ENCODE data around the gene PPP2CA. TPM values are rescaled to one million over a fixed set of nuclear protein-coding genes. Genes with fewer than 3 reads are reported as not detected.
"Not testable (repeated sequence)": the region's sequence is repeated elsewhere in the genome, so short reads cannot be mapped to it uniquely, and the experiment has no call there.

The PPP2CA gene
- total RNA-seq, 5 donors from 2014 or later (not counting 1 experiment from before 2014, with no cell fraction given), result 87.1 to 168 (median 104) TPM

GRCh38 chr5:134253368-134254153 lies 27.7 kb upstream of the PPP2CA start:
- H3K9me3 ChIP-seq; H3K27me3 Mint-ChIP-seq; H3K9me3 Mint-ChIP-seq; DNase-seq; H3K4me1 ChIP-seq (ENCODE audit: control insufficient read depth in 1 of 2, extremely low read depth in 1 of 2, insufficient read depth in 2 of 2, low read length in 2 of 2); H3K4me3 Mint-ChIP-seq; H3K4me1 Mint-ChIP-seq; ATAC-seq (replicated peaks in 1 of 4); H3K27ac Mint-ChIP-seq; H3K27ac ChIP-seq (ENCODE audit: low read length); H3K36me3 Mint-ChIP-seq; H3K4me3 ChIP-seq (ENCODE audit: control insufficient read depth in 1 of 2, extremely low read depth in 1 of 2, low read length in 1 of 2); H3K36me3 ChIP-seq (ENCODE audit: control insufficient read depth in 2 of 2, extremely low read depth in 1 of 2, insufficient read depth in 1 of 2, low read length in 1 of 2): not testable (repeated sequence)
- H3K27me3 ChIP-seq (replicated peaks in 1 of 2; ENCODE audit: control insufficient read depth in 2 of 2, extremely low read depth in 1 of 2, insufficient read depth in 2 of 2, low read length in 1 of 2), result peaks cover 0 to 16% of the 10 kb centered on the region in 2 experiments
- ChIA-PET CTCF (interaction anchor here (0.6 kb wide), 2 partner anchors 15 to 22 kb away, joined by 3 to 6 read pairs; no protein-coding TSS in a partner anchor), POLR2A (interaction anchor here in 1 of 2 donors (0.6 kb wide), 1 partner anchor 334 kb away, joined by 4 read pairs; no protein-coding TSS in a partner anchor)
- 88% methylated on average over 6 of the region's 8 CpGs for WGBS (ENCODE audit: insufficient coverage)

GRCh38 chr5:134252671-134253070 lies 26.8 kb upstream of the PPP2CA start:
- no peaks in the 10 kb centered on the region for H3K4me1 Mint-ChIP-seq
- no peaks in the 10 kb centered on the region for H3K9me3 ChIP-seq
- WGBS (ENCODE audit: insufficient coverage), result 47% methylated on average over 2 of the region's 5 CpGs
- H3K27me3 ChIP-seq (replicated peaks in 1 of 2; ENCODE audit: control insufficient read depth in 2 of 2, extremely low read depth in 1 of 2, insufficient read depth in 2 of 2, low read length in 1 of 2), result peaks cover 0 to 16% of the 10 kb centered on the region in 2 experiments
- ChIA-PET POLR2A (no interaction called here), CTCF (interaction anchor here in 1 of 2 donors (0.5 kb wide), 1 partner anchor 1231 kb away, joined by 6 read pairs; no protein-coding TSS in a partner anchor)
- H3K36me3 ChIP-seq (ENCODE audit: control insufficient read depth in 2 of 2, extremely low read depth in 1 of 2, insufficient read depth in 1 of 2, low read length in 1 of 2), result no peaks in the 10 kb centered on the region
- no peak for DNase-seq
- H3K4me3 ChIP-seq (ENCODE audit: control insufficient read depth in 1 of 2, extremely low read depth in 1 of 2, low read length in 1 of 2), result no peak overlapping the region
- H3K27me3 Mint-ChIP-seq, result peaks cover 5% of the 10 kb centered on the region in 2 donors
- no peak overlapping the region for H3K27ac ChIP-seq (ENCODE audit: low read length)
- H3K9me3 Mint-ChIP-seq, result no peaks in the 10 kb centered on the region
- H3K4me1 ChIP-seq (ENCODE audit: control insufficient read depth in 1 of 2, extremely low read depth in 1 of 2, insufficient read depth in 2 of 2, low read length in 2 of 2), result no peaks in the 10 kb centered on the region
- no peak overlapping the region for H3K4me3 Mint-ChIP-seq
- no peak for ATAC-seq (replicated peaks in 1 of 4)
- no peak overlapping the region for H3K27ac Mint-ChIP-seq
- H3K36me3 Mint-ChIP-seq, result no peaks in the 10 kb centered on the region

- Histone ChIP-seq H3K9me3 (no peaks in the 10 kb centered on the region), H3K27me3 (replicated peaks in 1 of 2; ENCODE audit: control insufficient read depth in 2 of 2, extremely low read depth in 1 of 2, insufficient read depth in 2 of 2, low read length in 1 of 2) (peaks cover 0 to 10% of the 10 kb centered on the region in 2 experiments), H3K27ac (ENCODE audit: low read length) (no peak overlapping the region), H3K4me1 (ENCODE audit: control insufficient read depth in 1 of 2, extremely low read depth in 1 of 2, insufficient read depth in 2 of 2, low read length in 2 of 2) (no peaks in the 10 kb centered on the region), H3K36me3 (ENCODE audit: control insufficient read depth in 2 of 2, extremely low read depth in 1 of 2, insufficient read depth in 1 of 2, low read length in 1 of 2) (no peaks in the 10 kb centered on the region), H3K4me3 (ENCODE audit: control insufficient read depth in 1 of 2, extremely low read depth in 1 of 2, low read length in 1 of 2) (no peak overlapping the region)
- ATAC-seq (replicated peaks in 1 of 4) (no peak), DNase-seq (no peak)
- H3K27me3 Mint-ChIP-seq, result peaks cover 5% of the 10 kb centered on the region in 2 donors
- WGBS (ENCODE audit: insufficient coverage), result no CpG with 5 or more reads among the region's 3 CpGs
- H3K9me3 Mint-ChIP-seq, result no peaks in the 10 kb centered on the region
- H3K27ac Mint-ChIP-seq, result no peak overlapping the region
- H3K4me3 Mint-ChIP-seq, result no peak overlapping the region
- CTCF ChIA-PET, result no interaction called here
- POLR2A ChIA-PET, result interaction anchor here in 1 of 2 donors (0.7 kb wide), 1 partner anchor 90 kb away, joined by 5 read pairs; no protein-coding TSS in a partner anchor
- no peaks in the 10 kb centered on the region for H3K36me3 Mint-ChIP-seq
- no peaks in the 10 kb centered on the region for H3K4me1 Mint-ChIP-seq
These were observed 25.1 kb upstream of the PPP2CA start for GRCh38 chr5:134250949-134251348.

- CTCF ChIA-PET, result no interaction called here
These were observed 23.9 kb upstream of the PPP2CA start for GRCh38 chr5:134249469-134250379.

GRCh38 chr5:134248256-134248655 lies 22.4 kb upstream of the PPP2CA start:
- Mint-ChIP-seq H3K27ac (no peak overlapping the region), H3K36me3 (no peaks in the 10 kb centered on the region), H3K27me3 (peaks cover 0 to 1% of the 10 kb centered on the region in 2 donors), H3K4me3 (no peak overlapping the region), H3K4me1 (no peaks in the 10 kb centered on the region), H3K9me3 (no peaks in the 10 kb centered on the region)
- no peak for DNase-seq
- ChIA-PET POLR2A (interaction anchor here in 1 of 2 donors (0.6 kb wide), 1 partner anchor 39 kb away, joined by 4 read pairs; no protein-coding TSS in a partner anchor), CTCF (no interaction called here)
- Histone ChIP-seq H3K9me3 (no peaks in the 10 kb centered on the region), H3K4me1 (ENCODE audit: control insufficient read depth in 1 of 2, extremely low read depth in 1 of 2, insufficient read depth in 2 of 2, low read length in 2 of 2) (no peaks in the 10 kb centered on the region), H3K27ac (ENCODE audit: low read length) (no peak overlapping the region), H3K36me3 (ENCODE audit: control insufficient read depth in 2 of 2, extremely low read depth in 1 of 2, insufficient read depth in 1 of 2, low read length in 1 of 2) (no peaks in the 10 kb centered on the region), H3K4me3 (ENCODE audit: control insufficient read depth in 1 of 2, extremely low read depth in 1 of 2, low read length in 1 of 2) (no peak overlapping the region), H3K27me3 (replicated peaks in 1 of 2; ENCODE audit: control insufficient read depth in 2 of 2, extremely low read depth in 1 of 2, insufficient read depth in 2 of 2, low read length in 1 of 2) (peaks cover 0 to 4% of the 10 kb centered on the region in 2 experiments)
- no peak for ATAC-seq (replicated peaks in 1 of 4)
- WGBS (ENCODE audit: insufficient coverage), result no CpG with 5 or more reads among the region's 3 CpGs

More at GRCh38 chr5:134249469-134250379, 23.9 kb upstream of the PPP2CA start:
- Histone ChIP-seq H3K36me3 (ENCODE audit: control insufficient read depth in 2 of 2, extremely low read depth in 1 of 2, insufficient read depth in 1 of 2, low read length in 1 of 2) (no peaks in the 10 kb centered on the region), H3K27me3 (replicated peaks in 1 of 2; ENCODE audit: control insufficient read depth in 2 of 2, extremely low read depth in 1 of 2, insufficient read depth in 2 of 2, low read length in 1 of 2) (peaks cover 0 to 12% of the 10 kb centered on the region in 2 experiments), H3K4me1 (ENCODE audit: control insufficient read depth in 1 of 2, extremely low read depth in 1 of 2, insufficient read depth in 2 of 2, low read length in 2 of 2) (no peaks in the 10 kb centered on the region), H3K9me3 (no peaks in the 10 kb centered on the region), H3K27ac (ENCODE audit: low read length) (no peak overlapping the region), H3K4me3 (ENCODE audit: control insufficient read depth in 1 of 2, extremely low read depth in 1 of 2, low read length in 1 of 2) (no peak overlapping the region)
- no peak overlapping the region for H3K4me3 Mint-ChIP-seq
- no peak for ATAC-seq (replicated peaks in 1 of 4)
- H3K9me3 Mint-ChIP-seq, result no peaks in the 10 kb centered on the region
- DNase-seq, result peak in 1 of 35 experiments; percentile 10
- peaks cover 5% of the 10 kb centered on the region in 2 donors for H3K27me3 Mint-ChIP-seq
- H3K36me3 Mint-ChIP-seq, result no peaks in the 10 kb centered on the region
- 89% methylated on average over 12 of the region's 15 CpGs for WGBS (ENCODE audit: insufficient coverage)
- POLR2A ChIA-PET, result no interaction called here
- H3K4me1 Mint-ChIP-seq, result no peaks in the 10 kb centered on the region
- H3K27ac Mint-ChIP-seq, result no peak overlapping the region

Measured in T-cell (primary cell).